Measurements from ENCODE around the gene UBXN11. TPM values are rescaled to one million over a fixed set of nuclear protein-coding genes. Genes with fewer than 3 reads are reported as not detected.

The UBXN11 gene
- total and polyA plus RNA-seq, 2 of the 13 experiments (the other 11 are each of a cell fraction or from before 2014, with no cell fraction given), result 9.3 to 10.4 TPM

DNA sequence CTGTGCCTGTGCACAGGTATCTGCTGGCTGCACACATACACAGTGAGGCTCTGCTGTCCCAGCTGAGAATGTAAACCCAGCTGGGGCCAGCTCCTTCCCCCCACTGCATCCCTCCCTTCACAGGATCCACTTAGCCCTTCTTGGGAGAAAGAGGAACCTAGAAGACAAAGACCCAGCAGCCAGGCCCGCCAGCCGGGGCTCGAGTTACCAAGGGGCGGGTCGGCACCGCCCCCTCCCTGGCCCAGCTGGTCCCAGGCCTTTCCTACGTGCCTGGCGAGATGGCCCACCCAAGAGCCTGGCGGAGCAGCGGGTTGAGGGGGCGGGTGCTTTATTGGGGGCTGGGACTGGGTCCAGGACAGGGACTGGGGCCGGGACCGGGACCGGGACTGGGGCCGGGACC, 24.5 kb downstream of the UBXN11 start:
- Histone ChIP-seq H3K9ac (ENCODE audit: insufficient read depth, low read depth, low read length) (no peak overlapping the region), H3K4me3 (replicated peaks in 1 of 3; ENCODE audit: insufficient read depth in 1 of 3, low read depth in 2 of 3, low read length in 3 of 3) (no peak overlapping the region), H3K4me2 (ENCODE audit: low read depth, low read length) (no peak overlapping the region), H3K9me3 (ENCODE audit: low read length) (no peaks in the 10 kb centered on the region), H3K79me2 (ENCODE audit: insufficient read depth, low read length) (no peaks in the 10 kb centered on the region), H3K36me3 (replicated peaks in 1 of 2; ENCODE audit: control insufficient read depth in 1 of 2, insufficient read depth in 2 of 2, low read length in 2 of 2) (peaks cover 8 to 15% of the 10 kb centered on the region in 2 experiments; a peak in 4 of 5 replicates), H2AFZ (ENCODE audit: low read length) (no peak overlapping the region), H4K20me1 (ENCODE audit: insufficient read depth, low read length) (no peaks in the 10 kb centered on the region), H3K27me3 (ENCODE audit: control insufficient read depth in 1 of 2, insufficient read depth in 2 of 2, low read length in 2 of 2) (no peaks in the 10 kb centered on the region), H3K4me1 (ENCODE audit: insufficient read depth, low read length) (peaks cover 31% of the 10 kb centered on the region), H3K27ac (ENCODE audit: extremely low read length, insufficient read depth, low read length) (no peak overlapping the region)
- BruUV-seq (replicated peaks), result no TSS peak
- ATAC-seq (no peak), FAIRE-seq (no peak), DNase-seq (ENCODE audit: low spot score) (no peak)
- TF ChIP-seq ZNF382 (CRISPR knock-in tag; IDR thresholded peaks at IDR 0.05; ENCODE audit: borderline replicate concordance) (no peak), ZNF33A (CRISPR knock-in tag; IDR thresholded peaks at IDR 0.05; ENCODE audit: borderline replicate concordance) (no peak), ZNF562 (CRISPR knock-in tag; IDR thresholded peaks at IDR 0.05; ENCODE audit: borderline replicate concordance) (no peak), STAT5B (CRISPR knock-in tag; IDR thresholded peaks at IDR 0.05) (no peak), POLR2G (IDR thresholded peaks at IDR 0.05; ENCODE audit: low read depth, low read length) (no peak), ETV6 (CRISPR knock-in tag; conservative IDR thresholded peaks at IDR 0.05) (no peak), KLF16 (CRISPR knock-in tag; IDR thresholded peaks at IDR 0.05) (no peak), SYNCRIP (IDR thresholded peaks at IDR 0.05; ENCODE audit: insufficient read depth, low read depth, low read length) (no peak), CHD2 (IDR thresholded peaks at IDR 0.05; ENCODE audit: low read depth, low read length) (no peak), MEF2D (CRISPR knock-in tag; IDR thresholded peaks at IDR 0.05) (no peak), JUND (CRISPR knock-in tag; IDR thresholded peaks at IDR 0.05) (no peak), HOXA7 (CRISPR knock-in tag; IDR thresholded peaks at IDR 0.05) (no peak), ZNF761 (CRISPR knock-in tag; conservative IDR thresholded peaks at IDR 0.05) (no peak), ATF7-NPFF (CRISPR knock-in tag; IDR thresholded peaks at IDR 0.05; ENCODE audit: low read depth) (no peak), KLF12 (CRISPR knock-in tag; IDR thresholded peaks at IDR 0.05; ENCODE audit: borderline replicate concordance) (no peak)
- TF ChIP-seq, protein P1, sequence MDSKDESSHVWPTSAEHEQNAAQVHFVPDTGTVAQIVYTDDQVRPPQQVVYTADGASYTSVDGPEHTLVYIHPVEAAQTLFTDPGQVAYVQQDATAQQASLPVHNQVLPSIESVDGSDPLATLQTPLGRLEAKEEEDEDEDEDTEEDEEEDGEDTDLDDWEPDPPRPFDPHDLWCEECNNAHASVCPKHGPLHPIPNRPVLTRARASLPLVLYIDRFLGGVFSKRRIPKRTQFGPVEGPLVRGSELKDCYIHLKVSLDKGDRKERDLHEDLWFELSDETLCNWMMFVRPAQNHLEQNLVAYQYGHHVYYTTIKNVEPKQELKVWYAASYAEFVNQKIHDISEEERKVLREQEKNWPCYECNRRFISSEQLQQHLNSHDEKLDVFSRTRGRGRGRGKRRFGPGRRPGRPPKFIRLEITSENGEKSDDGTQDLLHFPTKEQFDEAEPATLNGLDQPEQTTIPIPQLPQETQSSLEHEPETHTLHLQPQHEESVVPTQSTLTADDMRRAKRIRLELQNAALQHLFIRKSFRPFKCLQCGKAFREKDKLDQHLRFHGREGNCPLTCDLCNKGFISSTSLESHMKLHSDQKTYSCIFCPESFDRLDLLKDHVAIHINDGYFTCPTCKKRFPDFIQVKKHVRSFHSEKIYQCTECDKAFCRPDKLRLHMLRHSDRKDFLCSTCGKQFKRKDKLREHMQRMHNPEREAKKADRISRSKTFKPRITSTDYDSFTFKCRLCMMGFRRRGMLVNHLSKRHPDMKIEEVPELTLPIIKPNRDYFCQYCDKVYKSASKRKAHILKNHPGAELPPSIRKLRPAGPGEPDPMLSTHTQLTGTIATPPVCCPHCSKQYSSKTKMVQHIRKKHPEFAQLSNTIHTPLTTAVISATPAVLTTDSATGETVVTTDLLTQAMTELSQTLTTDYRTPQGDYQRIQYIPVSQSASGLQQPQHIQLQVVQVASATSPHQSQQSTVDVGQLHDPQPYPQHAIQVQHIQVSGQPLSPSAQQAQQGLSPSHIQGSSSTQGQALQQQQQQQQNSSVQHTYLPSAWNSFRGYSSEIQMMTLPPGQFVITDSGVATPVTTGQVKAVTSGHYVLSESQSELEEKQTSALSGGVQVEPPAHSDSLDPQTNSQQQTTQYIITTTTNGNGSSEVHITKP (CRISPR knock-in tag; IDR thresholded peaks at IDR 0.05; ENCODE audit: low read depth), result no peak
- TF ChIP-seq, protein P2, sequence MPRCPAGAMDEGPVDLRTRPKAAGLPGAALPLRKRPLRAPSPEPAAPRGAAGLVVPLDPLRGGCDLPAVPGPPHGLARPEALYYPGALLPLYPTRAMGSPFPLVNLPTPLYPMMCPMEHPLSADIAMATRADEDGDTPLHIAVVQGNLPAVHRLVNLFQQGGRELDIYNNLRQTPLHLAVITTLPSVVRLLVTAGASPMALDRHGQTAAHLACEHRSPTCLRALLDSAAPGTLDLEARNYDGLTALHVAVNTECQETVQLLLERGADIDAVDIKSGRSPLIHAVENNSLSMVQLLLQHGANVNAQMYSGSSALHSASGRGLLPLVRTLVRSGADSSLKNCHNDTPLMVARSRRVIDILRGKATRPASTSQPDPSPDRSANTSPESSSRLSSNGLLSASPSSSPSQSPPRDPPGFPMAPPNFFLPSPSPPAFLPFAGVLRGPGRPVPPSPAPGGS (CRISPR knock-in tag; IDR thresholded peaks at IDR 0.05), result no peak
- TF ChIP-seq, protein P3, sequence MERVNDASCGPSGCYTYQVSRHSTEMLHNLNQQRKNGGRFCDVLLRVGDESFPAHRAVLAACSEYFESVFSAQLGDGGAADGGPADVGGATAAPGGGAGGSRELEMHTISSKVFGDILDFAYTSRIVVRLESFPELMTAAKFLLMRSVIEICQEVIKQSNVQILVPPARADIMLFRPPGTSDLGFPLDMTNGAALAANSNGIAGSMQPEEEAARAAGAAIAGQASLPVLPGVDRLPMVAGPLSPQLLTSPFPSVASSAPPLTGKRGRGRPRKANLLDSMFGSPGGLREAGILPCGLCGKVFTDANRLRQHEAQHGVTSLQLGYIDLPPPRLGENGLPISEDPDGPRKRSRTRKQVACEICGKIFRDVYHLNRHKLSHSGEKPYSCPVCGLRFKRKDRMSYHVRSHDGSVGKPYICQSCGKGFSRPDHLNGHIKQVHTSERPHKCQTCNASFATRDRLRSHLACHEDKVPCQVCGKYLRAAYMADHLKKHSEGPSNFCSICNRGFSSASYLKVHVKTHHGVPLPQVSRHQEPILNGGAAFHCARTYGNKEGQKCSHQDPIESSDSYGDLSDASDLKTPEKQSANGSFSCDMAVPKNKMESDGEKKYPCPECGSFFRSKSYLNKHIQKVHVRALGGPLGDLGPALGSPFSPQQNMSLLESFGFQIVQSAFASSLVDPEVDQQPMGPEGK (CRISPR knock-in tag; IDR thresholded peaks at IDR 0.05), result no peak
- in situ Hi-C loops (cut with HindIII; ENCODE audit: extremely low pct_ligation_motif_present, low pct_unique_long_range_greater_than_20kb) (loop anchor here (5.0 kb wide), 2 partner anchors 40 to 110 kb away; no protein-coding TSS in a partner anchor), intact Hi-C loops (cut with micrococcal nuclease; ENCODE audit: unreplicated experiment) (no loop called here)
- WGBS (ENCODE audit: low lambda C conversion rate), result 88% methylated on average over 13 of the region's 15 CpGs
- ChIA-PET CTCF (ENCODE audit: low intra/inter-chr PET ratio, low total read pairs) (interaction anchor here (0.9 kb wide), 1 partner anchor 82 kb away, joined by 3 read pairs; no protein-coding TSS in a partner anchor), POLR2A (no interaction called here)
